ENCODE results near the gene VSTM5. TPM values are rescaled to one million over a fixed set of nuclear protein-coding genes. Genes with fewer than 3 reads are reported as not detected.

Gene VSTM5
- total RNA-seq, 2 donors from 2014 or later = not detected

GRCh38 chr11:93840981-93841380 lies 9.4 kb downstream of the VSTM5 start:
- Histone ChIP-seq H3K4me1 (no peaks in the 10 kb centered on the region), H3K9me3 (no peaks in the 10 kb centered on the region), H3K4me3 (no peak overlapping the region), H3K36me3 (replicated peaks in 1 of 2; ENCODE audit: insufficient read depth in 1 of 2, low read depth in 2 of 2) (no peaks in the 10 kb centered on the region), H3K27me3 (no peaks in the 10 kb centered on the region), H3K27ac (no peak overlapping the region)
- no peak for ATAC-seq
- 50 to 64% methylated on average over 3 of the region's 3 CpGs for WGBS, 2 donors
- DNase-seq = no peak
- intact Hi-C loops (cut with DNase I) = no loop called here
- TF ChIP-seq POLR2A (IDR thresholded peaks at IDR 0.05) (no peak), CTCF (IDR thresholded peaks at IDR 0.05) (no peak)

- TF ChIP-seq CTCF (IDR thresholded peaks at IDR 0.05) (no peak), POLR2A (IDR thresholded peaks at IDR 0.05) (no peak)
- no peak for DNase-seq
- no peaks in the 10 kb centered on the region for H3K36me3 ChIP-seq (replicated peaks in 1 of 2; ENCODE audit: insufficient read depth in 1 of 2, low read depth in 2 of 2)
- H3K9me3 ChIP-seq = no peaks in the 10 kb centered on the region
- H3K27me3 ChIP-seq = no peaks in the 10 kb centered on the region
- ATAC-seq = no peak
- WGBS, 2 donors = 44 to 48% methylated on average over 2 of the region's 2 CpGs
- no peak overlapping the region for H3K27ac ChIP-seq
- intact Hi-C loops (cut with DNase I) = no loop called here
- no peaks in the 10 kb centered on the region for H3K4me1 ChIP-seq
- H3K4me3 ChIP-seq = no peak overlapping the region
Observed at GRCh38 chr11:93840180-93840579, 10.2 kb downstream of the VSTM5 start.

DNA sequence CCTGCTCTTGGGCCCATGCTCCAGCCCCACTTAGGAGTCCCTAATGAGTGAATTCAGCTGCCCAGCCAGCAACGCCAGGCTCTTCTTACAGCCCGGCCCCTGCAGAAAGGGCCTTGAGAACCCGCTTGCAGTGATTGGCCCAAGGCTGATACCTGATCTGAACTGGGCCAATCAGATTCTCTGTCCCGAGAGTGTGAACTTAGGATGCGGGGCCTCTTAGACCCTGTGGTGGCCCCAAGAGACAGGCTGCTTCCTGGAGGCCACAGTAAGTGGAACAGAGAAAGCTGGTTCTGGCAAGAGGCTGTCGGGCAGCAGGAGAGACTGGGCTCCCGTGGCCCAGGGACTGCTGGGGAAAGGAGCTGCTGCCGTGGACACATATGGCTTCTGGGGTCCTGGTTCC lies 11.5 kb downstream of the VSTM5 start:
- no peaks in the 10 kb centered on the region for H3K4me1 ChIP-seq
- ATAC-seq (no peak), DNase-seq (no peak)
- no peak overlapping the region for H3K4me3 ChIP-seq
- no peaks in the 10 kb centered on the region for H3K36me3 ChIP-seq (replicated peaks in 1 of 2; ENCODE audit: insufficient read depth in 1 of 2, low read depth in 2 of 2)
- intact Hi-C loops (cut with DNase I) = no loop called here
- no peak overlapping the region for H3K27ac ChIP-seq
- no peaks in the 10 kb centered on the region for H3K9me3 ChIP-seq
- no peaks in the 10 kb centered on the region for H3K27me3 ChIP-seq
- TF ChIP-seq POLR2A (IDR thresholded peaks at IDR 0.05) (no peak), CTCF (IDR thresholded peaks at IDR 0.05) (no peak)
- WGBS, 2 donors = 96 to 98% methylated on average over 6 to 8 of the region's 8 CpGs

- Histone ChIP-seq H3K4me3 (no peak overlapping the region), H3K27me3 (no peaks in the 10 kb centered on the region), H3K36me3 (replicated peaks in 1 of 2; ENCODE audit: insufficient read depth in 1 of 2, low read depth in 2 of 2) (no peaks in the 10 kb centered on the region), H3K4me1 (peaks cover 7% of the 10 kb centered on the region), H3K27ac (no peak overlapping the region), H3K9me3 (no peaks in the 10 kb centered on the region)
- ATAC-seq (no peak), DNase-seq (no peak)
- intact Hi-C loops (cut with DNase I) = no loop called here
- no peak for TF ChIP-seq POLR2A (IDR thresholded peaks at IDR 0.05)
- no peak for TF ChIP-seq CTCF (IDR thresholded peaks at IDR 0.05)
- 93 to 100% methylated on average over 1 of the region's 1 CpG for WGBS, 2 donors
Observed at GRCh38 chr11:93832780-93833179, 17.6 kb downstream of the VSTM5 start.

- Histone ChIP-seq H3K4me1 (peaks cover 15% of the 10 kb centered on the region), H3K27ac (peak overlapping the region in 1 of 4 donors; percentile 36), H3K36me3 (replicated peaks in 1 of 2; ENCODE audit: insufficient read depth in 1 of 2, low read depth in 2 of 2) (no peaks in the 10 kb centered on the region), H3K27me3 (no peaks in the 10 kb centered on the region), H3K9me3 (no peaks in the 10 kb centered on the region), H3K4me3 (no peak overlapping the region)
- WGBS, 2 donors = 29% methylated on average over 3 of the region's 3 CpGs
- peak; percentile 24 for ATAC-seq
- intact Hi-C loops (cut with DNase I) = no loop called here
- no peak for DNase-seq
- TF ChIP-seq POLR2A (IDR thresholded peaks at IDR 0.05) (no peak), CTCF (IDR thresholded peaks at IDR 0.05) (no peak)
Observed at GRCh38 chr11:93831343-93832127, 18.9 kb downstream of the VSTM5 start.

All from body of pancreas (tissue), 4 donors.